ENCODE data around the gene DHX34. TPM values are rescaled to one million over a fixed set of nuclear protein-coding genes. Genes with fewer than 3 reads are reported as not detected.

DHX34 gene
- total RNA-seq, 1 donor = 13.4 TPM

DNA sequence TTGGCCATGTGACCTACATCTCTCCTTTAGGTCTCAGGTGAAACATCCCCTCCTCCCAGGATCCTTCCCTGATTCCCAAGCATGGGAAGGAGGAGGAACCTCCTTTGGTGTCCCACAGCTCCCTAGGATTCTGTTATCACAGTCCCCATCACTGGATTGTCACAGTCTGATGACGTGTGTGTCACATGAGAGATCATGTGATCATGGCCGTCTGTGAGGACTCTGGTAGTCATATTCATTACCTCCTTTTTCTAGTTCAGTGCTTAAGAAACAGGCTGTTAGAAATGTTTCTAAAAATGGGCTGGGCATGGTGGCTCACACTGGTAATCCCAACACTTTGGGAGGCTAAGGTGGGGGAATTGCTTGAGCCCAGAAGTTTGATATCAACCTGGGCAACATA, 3.0 kb downstream of the DHX34 start:
- DNase-seq (ENCODE audit: low read depth) = no peak
- TF ChIP-seq, protein P1, sequence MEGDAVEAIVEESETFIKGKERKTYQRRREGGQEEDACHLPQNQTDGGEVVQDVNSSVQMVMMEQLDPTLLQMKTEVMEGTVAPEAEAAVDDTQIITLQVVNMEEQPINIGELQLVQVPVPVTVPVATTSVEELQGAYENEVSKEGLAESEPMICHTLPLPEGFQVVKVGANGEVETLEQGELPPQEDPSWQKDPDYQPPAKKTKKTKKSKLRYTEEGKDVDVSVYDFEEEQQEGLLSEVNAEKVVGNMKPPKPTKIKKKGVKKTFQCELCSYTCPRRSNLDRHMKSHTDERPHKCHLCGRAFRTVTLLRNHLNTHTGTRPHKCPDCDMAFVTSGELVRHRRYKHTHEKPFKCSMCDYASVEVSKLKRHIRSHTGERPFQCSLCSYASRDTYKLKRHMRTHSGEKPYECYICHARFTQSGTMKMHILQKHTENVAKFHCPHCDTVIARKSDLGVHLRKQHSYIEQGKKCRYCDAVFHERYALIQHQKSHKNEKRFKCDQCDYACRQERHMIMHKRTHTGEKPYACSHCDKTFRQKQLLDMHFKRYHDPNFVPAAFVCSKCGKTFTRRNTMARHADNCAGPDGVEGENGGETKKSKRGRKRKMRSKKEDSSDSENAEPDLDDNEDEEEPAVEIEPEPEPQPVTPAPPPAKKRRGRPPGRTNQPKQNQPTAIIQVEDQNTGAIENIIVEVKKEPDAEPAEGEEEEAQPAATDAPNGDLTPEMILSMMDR (IDR thresholded peaks at IDR 0.05; ENCODE audit: insufficient read depth, low read depth, low read length) = no peak
- no peak overlapping the region for H3K4me3 ChIP-seq (ENCODE audit: low read depth, low read length)

DNA sequence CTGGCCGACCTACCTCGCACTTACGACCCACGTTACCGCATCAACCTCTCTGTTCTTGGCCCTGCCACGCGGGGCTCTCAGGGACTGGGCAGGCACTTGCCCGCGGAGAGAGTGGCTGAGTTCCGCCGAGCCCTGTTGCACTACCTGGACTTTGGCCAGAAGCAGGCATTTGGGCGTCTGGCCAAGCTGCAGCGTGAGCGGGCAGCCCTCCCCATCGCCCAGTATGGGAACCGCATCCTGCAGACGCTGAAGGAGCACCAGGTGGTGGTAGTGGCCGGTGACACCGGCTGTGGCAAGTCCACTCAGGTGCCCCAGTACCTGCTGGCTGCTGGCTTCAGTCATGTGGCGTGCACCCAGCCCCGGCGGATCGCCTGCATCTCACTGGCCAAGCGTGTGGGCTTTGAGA, 4.2 kb downstream of the DHX34 start:
- TF ChIP-seq, protein P1 (IDR thresholded peaks at IDR 0.05; ENCODE audit: insufficient read depth, low read depth, low read length) = no peak
- H3K4me3 ChIP-seq (ENCODE audit: low read depth, low read length) = no peak overlapping the region
- DNase-seq (ENCODE audit: low read depth) = no peak

DNA sequence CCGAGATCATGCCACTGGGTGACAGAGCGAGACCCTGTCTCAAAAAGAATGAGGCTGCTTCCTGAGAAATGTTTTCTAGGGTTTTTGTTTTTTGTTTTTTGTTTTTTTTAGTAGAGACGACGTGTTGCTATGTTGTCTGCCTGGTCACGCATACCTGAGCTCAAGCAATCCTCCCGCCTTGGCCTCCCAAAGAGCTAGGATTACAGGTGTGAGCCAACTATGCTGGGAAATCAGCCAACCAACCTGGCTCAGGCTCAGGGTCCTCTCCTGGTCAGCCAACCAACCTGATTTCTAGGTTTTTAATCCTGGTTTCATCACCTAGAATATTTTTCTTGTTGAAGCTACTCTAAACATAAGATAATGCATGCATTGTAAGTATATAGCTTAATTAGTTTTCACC, 7.8 kb downstream of the DHX34 start:
- TF ChIP-seq, protein P1 (IDR thresholded peaks at IDR 0.05; ENCODE audit: insufficient read depth, low read depth, low read length) = no peak
- no peak overlapping the region for H3K4me3 ChIP-seq (ENCODE audit: low read depth, low read length)
- no peak for DNase-seq (ENCODE audit: low read depth)

DNA sequence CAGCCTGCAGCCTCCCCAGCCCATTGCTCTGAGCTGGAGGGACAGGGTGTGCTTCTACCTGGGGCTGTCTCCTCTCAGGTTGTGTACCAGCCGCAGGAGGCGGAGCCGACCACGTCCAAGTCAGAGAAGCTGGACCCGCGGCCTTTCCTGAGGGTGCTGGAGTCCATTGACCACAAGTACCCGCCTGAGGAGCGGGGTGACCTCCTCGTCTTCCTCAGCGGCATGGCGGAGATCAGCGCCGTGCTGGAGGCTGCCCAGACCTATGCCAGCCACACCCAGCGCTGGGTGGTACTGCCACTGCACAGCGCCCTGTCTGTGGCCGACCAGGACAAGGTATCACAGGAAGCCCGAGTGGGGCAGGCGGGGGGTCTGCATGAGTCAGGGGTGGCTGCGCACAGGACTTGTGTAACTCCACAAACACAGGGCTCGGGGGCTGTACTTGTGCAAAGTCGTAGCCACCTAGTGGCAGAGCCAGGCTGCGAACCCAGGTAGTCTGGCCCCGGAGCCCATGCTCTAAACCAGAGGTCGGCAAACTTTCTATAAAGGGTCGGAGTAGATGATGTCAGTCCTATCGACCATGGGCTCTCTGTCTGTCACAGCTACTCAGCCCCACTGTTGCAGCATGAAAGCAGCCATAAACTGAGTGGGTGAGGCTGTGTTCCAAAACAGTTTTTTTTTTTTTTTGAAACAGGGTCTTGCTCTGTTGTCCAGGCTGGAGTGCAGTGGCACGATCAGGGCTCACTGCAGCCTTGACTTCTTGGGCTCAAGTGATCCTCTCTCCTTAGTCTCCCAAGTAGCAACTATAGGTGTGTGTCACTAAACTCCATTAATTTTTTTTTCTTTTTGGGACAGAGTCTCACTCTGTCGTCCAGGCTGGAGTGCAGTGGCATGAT, 8.9 kb downstream of the DHX34 start:
- TF ChIP-seq, protein P1 (IDR thresholded peaks at IDR 0.05; ENCODE audit: insufficient read depth, low read depth, low read length) = peak; percentile 21
- no peak for DNase-seq (ENCODE audit: low read depth)
- no peak overlapping the region for H3K4me3 ChIP-seq (ENCODE audit: low read depth, low read length)

DNA sequence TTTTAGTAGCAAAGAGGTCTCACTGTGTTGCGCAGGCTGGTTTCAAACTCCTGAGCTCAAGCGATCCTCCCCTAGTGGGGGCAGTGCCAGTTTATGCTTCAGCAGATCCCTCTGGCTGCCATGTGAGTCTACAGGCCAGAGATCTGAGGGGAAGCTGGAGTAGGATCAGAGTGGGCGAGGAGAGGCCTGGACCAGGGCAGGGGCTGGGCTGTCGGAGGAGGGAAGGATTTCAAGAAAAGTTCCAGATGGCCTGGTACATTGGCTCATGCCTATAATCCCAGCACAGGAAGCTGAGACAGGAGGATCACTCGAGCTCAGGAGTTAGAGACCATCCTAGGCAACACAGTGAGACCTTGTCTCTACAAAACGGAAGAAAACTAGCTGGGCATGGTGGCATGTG, 9.8 kb downstream of the DHX34 start:
- no peak overlapping the region for H3K4me3 ChIP-seq (ENCODE audit: low read depth, low read length)
- no peak for DNase-seq (ENCODE audit: low read depth)
- TF ChIP-seq, protein P1 (IDR thresholded peaks at IDR 0.05; ENCODE audit: insufficient read depth, low read depth, low read length) = no peak

DNA sequence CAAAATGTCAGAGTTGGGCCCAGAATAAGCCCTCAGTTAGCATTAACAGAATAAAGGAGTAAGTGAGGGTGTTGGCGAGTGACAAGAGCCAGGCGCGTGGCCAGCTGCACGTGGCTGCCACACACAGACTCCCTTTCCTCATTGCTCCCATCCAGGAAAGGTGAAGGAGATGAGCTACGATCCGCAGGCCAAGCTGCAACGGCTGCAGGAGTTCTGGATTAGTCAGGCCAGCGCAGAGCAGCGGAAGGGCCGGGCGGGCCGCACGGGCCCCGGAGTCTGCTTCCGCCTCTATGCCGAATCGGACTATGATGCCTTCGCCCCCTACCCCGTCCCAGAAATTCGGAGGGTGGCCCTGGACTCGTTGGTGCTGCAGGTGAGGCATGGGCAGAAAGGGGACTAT, 13.2 kb downstream of the DHX34 start:
- no peak overlapping the region for H3K4me3 ChIP-seq (ENCODE audit: low read depth, low read length)
- no peak for DNase-seq (ENCODE audit: low read depth)
- TF ChIP-seq, protein P1 (IDR thresholded peaks at IDR 0.05; ENCODE audit: insufficient read depth, low read depth, low read length) = no peak

Data from fibroblast of villous mesenchyme (primary cell).